Psoas muscle (tissue), 8 donors: ENCODE measurements around the gene LATS1. TPM values are rescaled to one million over a fixed set of nuclear protein-coding genes. Genes with fewer than 3 reads are reported as not detected.
A peak's percentile ranks its signal among the peaks of the same experiment; 100 is the strongest.

ENCODE experiments used
- ATAC-seq, 4 donors: fragments of 200-7000 bp; cut with Tn5 transposase; one replicate each; pipeline ENCODE4 v1.9.1; 2020; ENCODE audit warnings: moderate library complexity in 3 of 4, mild to moderate bottlenecking in 2 of 4
- DNase-seq, 2 donors: peaks; one replicate each; pipeline ENCODE4 v3.0.0-alpha.2; 2020
- H3K27ac ChIP-seq: fragments of 200-600 bp; one replicate; pipeline ENCODE4 v1.8.0; 2022
- H3K27me3 ChIP-seq, 3 donors: fragments of 200-600 bp in 1 of 3; one replicate each; pipeline versions ENCODE4 v1.6.1 to v1.8.0; 2013 to 2022; ENCODE audit warnings: low read length in 2 of 3, mild to moderate bottlenecking in 2 of 3, moderate library complexity in 1 of 3; ENCODE audit not compliant: insufficient read depth in 3 of 3
- H3K36me3 ChIP-seq, 2 donors: fragments of 200-600 bp in 1 of 2; one replicate each; pipeline versions ENCODE4 v1.6.1 to v1.8.0; 2013 to 2022; ENCODE audit warnings: low read depth in 1 of 2, mild to moderate bottlenecking in 1 of 2, moderate library complexity in 1 of 2; ENCODE audit not compliant: insufficient read depth in 1 of 2
- H3K4me1 ChIP-seq: fragments of 200-600 bp; one replicate; pipeline ENCODE4 v1.8.0; 2022
- H3K4me3 ChIP-seq: fragments of 200-600 bp; one replicate; pipeline ENCODE4 v1.8.0; 2022; ENCODE audit warnings: mild to moderate bottlenecking
- H3K9me3 ChIP-seq: fragments of 200-600 bp; one replicate; pipeline ENCODE4 v1.8.0; 2022
- CTCF ChIP-seq: fragments of 200-600 bp; IDR thresholded peaks from one replicate; pipeline ENCODE4 v1.8.0; 2022; ENCODE audit warnings: antibody characterized with exemption
- WGBS, 3 donors: extraction: QIAGEN DNeasy Blood & Tissue Kit; methylation state at CpG; one replicate each; pipeline versions ENCODE4 v1.1.6 to v1.1.7; 2013; 5-methylcytosine and 5-hydroxymethylcytosine counted together
- intact Hi-C, 2 donors: fragments of 100-400 bp; cut with DNase I; formaldehyde crosslinking; loops; one replicate each; pipeline versions ENCODE4 v1.11.0 to v1.14.2; 2022
- polyA plus RNA-seq, 3 donors: library from polyadenylated mRNA; stranded (reverse); fragments of 200-250 nt; gene quantifications; one replicate each; pipeline ENCODE4 v1.2.3, GENCODE V29; 2013
- total RNA-seq, 4 donors: library from RNA; stranded (reverse); fragmentation: NEBNext Ultra II Directional in 2 of 4; extraction: Animal tissue kit (Norgen Biotek cat#: 25700) in 2 of 4; gene quantifications; one replicate each; pipeline versions ENCODE4 v1.2.1 to v1.2.4, GENCODE V29; 2021 to 2023
- donor health status: healthy with polysubstance abuse.
- donor health status: DM: no; HTN: no; CAD: no; lungs with moderate emphysema.
- donor health status: Bipolar disorder and iron deficiency.
- donor health status: healthy.
- donor health status: DM: yes; HTN: yes; CAD: no.
- donor health status: DM: no; HTN: no; CAD: no.
- donor health status: DM: no; HTN: no; CAD: no.
- donor health status: DM: yes; HTN: yes; CAD: no.

The LATS1 gene
- total and polyA plus RNA-seq, 7 donors, result 3.4 to 15.5 (median 11.0) TPM

GRCh38 chr6:149719531-149719930 is 1.6 kb upstream of the LATS1 start:
- no peak overlapping the region for H3K27ac ChIP-seq
- H3K27me3 ChIP-seq, result no peaks in the 10 kb centered on the region
- intact Hi-C loops, result loop anchor here (5.0 to 10.0 kb wide), 2 partner anchors 72 to 155 kb away; partner anchors contain the start of genes GINM1 (in 2 of the 2) and KATNA1 (in 1 of the 2)
- TF ChIP-seq CTCF, result no peak
- WGBS, 3 donors, result 92 to 99% (median 97%) methylated on average over 3 of the region's 3 CpGs
- H3K4me1 ChIP-seq, result peaks cover 26% of the 10 kb centered on the region
- peaks cover 0 to 2% of the 10 kb centered on the region in 2 donors for H3K36me3 ChIP-seq
- H3K4me3 ChIP-seq, result no peak overlapping the region
- H3K9me3 ChIP-seq, result no peaks in the 10 kb centered on the region
- ATAC-seq, result no peak
- no peak for DNase-seq

GRCh38 chr6:149717255-149717587 is 680 bp downstream of the LATS1 start:
- Histone ChIP-seq H3K4me3 (peak overlapping the region; percentile 99), H3K4me1 (peaks cover 33% of the 10 kb centered on the region), H3K9me3 (no peaks in the 10 kb centered on the region), H3K27ac (peak overlapping the region; percentile 100), H3K27me3 (no peaks in the 10 kb centered on the region), H3K36me3 (no peaks in the 10 kb centered on the region)
- intact Hi-C loops, result loop anchor here (5.0 to 10.0 kb wide), 2 partner anchors 70 to 152 kb away; partner anchors contain the start of genes GINM1 (in 2 of the 2) and KATNA1 (in 1 of the 2)
- ATAC-seq (peak in 1 of 4 donors; percentile 1), DNase-seq (no peak)
- 0 to 1% (median 0%) methylated on average over 9 of the region's 9 CpGs for WGBS, 3 donors
- TF ChIP-seq CTCF, result no peak

GRCh38 chr6:149716181-149716963 is 1.5 kb downstream of the LATS1 start:
- peaks cover 33% of the 10 kb centered on the region for H3K4me1 ChIP-seq
- intact Hi-C loops, result loop anchor here (5.0 to 10.0 kb wide), 2 partner anchors 69 to 152 kb away; partner anchors contain the start of genes GINM1 (in 2 of the 2) and KATNA1 (in 1 of the 2)
- no peak for DNase-seq
- WGBS, 3 donors, result 24 to 25% (median 25%) methylated on average over 8 of the region's 8 CpGs
- ATAC-seq, result no peak
- no peak for TF ChIP-seq CTCF
- H3K36me3 ChIP-seq, result no peaks in the 10 kb centered on the region
- no peaks in the 10 kb centered on the region for H3K9me3 ChIP-seq
- H3K27me3 ChIP-seq, result no peaks in the 10 kb centered on the region
- H3K27ac ChIP-seq, result peak overlapping the region; percentile 100
- peak overlapping the region; percentile 99 for H3K4me3 ChIP-seq

- H3K36me3 ChIP-seq, result no peaks in the 10 kb centered on the region
- WGBS, 3 donors, result 96 to 98% (median 97%) methylated on average over 1 of the region's 1 CpG
- no peaks in the 10 kb centered on the region for H3K27me3 ChIP-seq
- DNase-seq (no peak), ATAC-seq (no peak)
- no peaks in the 10 kb centered on the region for H3K9me3 ChIP-seq
- H3K4me3 ChIP-seq, result peak overlapping the region; percentile 17
- no peak for TF ChIP-seq CTCF
- peaks cover 43% of the 10 kb centered on the region for H3K4me1 ChIP-seq
- intact Hi-C loops, result loop anchor here (10.0 kb wide), 1 partner anchor 150 kb away; the partner anchor contains the start of gene GINM1 (in 2 of the 2)
- no peak overlapping the region for H3K27ac ChIP-seq
Measured at GRCh38 chr6:149714442-149714841, 3.5 kb downstream of the LATS1 start.
